ENCODE results near the gene ABI3BP. TPM values are rescaled to one million over a fixed set of nuclear protein-coding genes. Genes with fewer than 3 reads are reported as not detected.

Gene ABI3BP
- total and polyA plus RNA-seq, 10 of the 15 experiments (the other 5 are each of a cell fraction or from before 2014, with no cell fraction given), result 0.03 to 0.42 (median 0.11) TPM; not detected in 4

DNA sequence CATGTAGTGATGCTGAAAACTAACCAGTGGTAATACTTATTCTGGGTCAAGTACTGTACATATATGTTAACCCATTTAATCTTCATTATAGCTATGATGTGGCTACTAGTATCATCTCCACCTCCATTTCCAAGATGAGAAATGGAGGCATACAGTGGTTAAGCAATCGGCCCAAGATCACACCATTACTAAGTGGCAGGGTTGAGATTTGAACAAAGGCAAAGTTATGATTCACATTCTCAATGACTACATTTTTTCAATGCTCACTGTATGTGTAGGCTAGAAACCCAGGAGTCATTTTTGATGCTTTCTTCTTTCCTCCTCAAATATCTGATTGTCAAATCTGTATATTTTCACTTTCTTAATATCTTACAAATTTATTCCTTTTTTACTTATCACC lies 30.2 kb downstream of the ABI3BP start:
- no peaks in the 10 kb centered on the region for H3K36me3 ChIP-seq (ENCODE audit: control insufficient read depth in 2 of 2, insufficient read depth in 2 of 2, low read length in 1 of 2)
- intact Hi-C loops (cut with micrococcal nuclease; ENCODE audit: unreplicated experiment), result no loop called here
- no peaks in the 10 kb centered on the region for H4K20me1 ChIP-seq (ENCODE audit: control insufficient read depth, insufficient read depth)
- FAIRE-seq, result peak; percentile 77
- no peak overlapping the region for H3K27ac ChIP-seq (ENCODE audit: control insufficient read depth, insufficient read depth)
- H3K27me3 ChIP-seq (replicated peaks in 1 of 2; ENCODE audit: control insufficient read depth in 2 of 2, insufficient read depth in 2 of 2, low read length in 1 of 2), result no peaks in the 10 kb centered on the region
- DNase-seq (ENCODE audit: low read depth, low spot score), result no peak
- no peaks in the 10 kb centered on the region for H3K79me2 ChIP-seq (ENCODE audit: control insufficient read depth, insufficient read depth, low read length)
- H2AFZ ChIP-seq (ENCODE audit: control insufficient read depth, low read depth, low read length), result no peak overlapping the region
- CTCF ChIA-PET, result interaction anchor here (1.7 kb wide), 1 partner anchor 11 kb away, joined by 3 read pairs; no protein-coding TSS in a partner anchor
- no peak overlapping the region for H3K4me3 ChIP-seq
- SMC1A ChIA-PET (ENCODE audit: uncharacterized antibody, unreplicated experiment), result no interaction called here
- TF ChIP-seq CREM (IDR thresholded peaks at IDR 0.05; ENCODE audit: low read depth) (no peak), KLF5 (IDR thresholded peaks at IDR 0.05; ENCODE audit: partially characterized antibody) (no peak), TAF1 (IDR thresholded peaks at IDR 0.05; ENCODE audit: borderline replicate concordance, low read depth, low read length) (no peak), ZNF24 (IDR thresholded peaks at IDR 0.05) (no peak), NFYB (IDR thresholded peaks at IDR 0.05; ENCODE audit: insufficient read depth, low read depth, low read length) (no peak), SRF (IDR thresholded peaks at IDR 0.05; ENCODE audit: low read depth in 2 of 2, low read length in 2 of 2) (no peak), SPI1 (IDR thresholded peaks at IDR 0.05; ENCODE audit: borderline replicate concordance, insufficient read depth, low read depth, low read length) (no peak), MYC (IDR thresholded peaks at IDR 0.05; ENCODE audit: insufficient read depth, insufficient read length, insufficient replicate concordance, low read length, severe bottlenecking) (no peak), PAX8 (IDR thresholded peaks at IDR 0.05) (no peak), ZNF622 (IDR thresholded peaks at IDR 0.05) (no peak)
- TF ChIP-seq, protein P1, sequence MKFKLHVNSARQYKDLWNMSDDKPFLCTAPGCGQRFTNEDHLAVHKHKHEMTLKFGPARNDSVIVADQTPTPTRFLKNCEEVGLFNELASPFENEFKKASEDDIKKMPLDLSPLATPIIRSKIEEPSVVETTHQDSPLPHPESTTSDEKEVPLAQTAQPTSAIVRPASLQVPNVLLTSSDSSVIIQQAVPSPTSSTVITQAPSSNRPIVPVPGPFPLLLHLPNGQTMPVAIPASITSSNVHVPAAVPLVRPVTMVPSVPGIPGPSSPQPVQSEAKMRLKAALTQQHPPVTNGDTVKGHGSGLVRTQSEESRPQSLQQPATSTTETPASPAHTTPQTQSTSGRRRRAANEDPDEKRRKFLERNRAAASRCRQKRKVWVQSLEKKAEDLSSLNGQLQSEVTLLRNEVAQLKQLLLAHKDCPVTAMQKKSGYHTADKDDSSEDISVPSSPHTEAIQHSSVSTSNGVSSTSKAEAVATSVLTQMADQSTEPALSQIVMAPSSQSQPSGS (IDR thresholded peaks at IDR 0.05; ENCODE audit: low read length), result no peak
- TF ChIP-seq, protein P2, sequence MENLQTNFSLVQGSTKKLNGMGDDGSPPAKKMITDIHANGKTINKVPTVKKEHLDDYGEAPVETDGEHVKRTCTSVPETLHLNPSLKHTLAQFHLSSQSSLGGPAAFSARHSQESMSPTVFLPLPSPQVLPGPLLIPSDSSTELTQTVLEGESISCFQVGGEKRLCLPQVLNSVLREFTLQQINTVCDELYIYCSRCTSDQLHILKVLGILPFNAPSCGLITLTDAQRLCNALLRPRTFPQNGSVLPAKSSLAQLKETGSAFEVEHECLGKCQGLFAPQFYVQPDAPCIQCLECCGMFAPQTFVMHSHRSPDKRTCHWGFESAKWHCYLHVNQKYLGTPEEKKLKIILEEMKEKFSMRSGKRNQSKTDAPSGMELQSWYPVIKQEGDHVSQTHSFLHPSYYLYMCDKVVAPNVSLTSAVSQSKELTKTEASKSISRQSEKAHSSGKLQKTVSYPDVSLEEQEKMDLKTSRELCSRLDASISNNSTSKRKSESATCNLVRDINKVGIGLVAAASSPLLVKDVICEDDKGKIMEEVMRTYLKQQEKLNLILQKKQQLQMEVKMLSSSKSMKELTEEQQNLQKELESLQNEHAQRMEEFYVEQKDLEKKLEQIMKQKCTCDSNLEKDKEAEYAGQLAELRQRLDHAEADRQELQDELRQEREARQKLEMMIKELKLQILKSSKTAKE (IDR thresholded peaks at IDR 0.05; ENCODE audit: low read depth, poor library complexity, severe bottlenecking), result no peak
- TF ChIP-seq, protein P3, sequence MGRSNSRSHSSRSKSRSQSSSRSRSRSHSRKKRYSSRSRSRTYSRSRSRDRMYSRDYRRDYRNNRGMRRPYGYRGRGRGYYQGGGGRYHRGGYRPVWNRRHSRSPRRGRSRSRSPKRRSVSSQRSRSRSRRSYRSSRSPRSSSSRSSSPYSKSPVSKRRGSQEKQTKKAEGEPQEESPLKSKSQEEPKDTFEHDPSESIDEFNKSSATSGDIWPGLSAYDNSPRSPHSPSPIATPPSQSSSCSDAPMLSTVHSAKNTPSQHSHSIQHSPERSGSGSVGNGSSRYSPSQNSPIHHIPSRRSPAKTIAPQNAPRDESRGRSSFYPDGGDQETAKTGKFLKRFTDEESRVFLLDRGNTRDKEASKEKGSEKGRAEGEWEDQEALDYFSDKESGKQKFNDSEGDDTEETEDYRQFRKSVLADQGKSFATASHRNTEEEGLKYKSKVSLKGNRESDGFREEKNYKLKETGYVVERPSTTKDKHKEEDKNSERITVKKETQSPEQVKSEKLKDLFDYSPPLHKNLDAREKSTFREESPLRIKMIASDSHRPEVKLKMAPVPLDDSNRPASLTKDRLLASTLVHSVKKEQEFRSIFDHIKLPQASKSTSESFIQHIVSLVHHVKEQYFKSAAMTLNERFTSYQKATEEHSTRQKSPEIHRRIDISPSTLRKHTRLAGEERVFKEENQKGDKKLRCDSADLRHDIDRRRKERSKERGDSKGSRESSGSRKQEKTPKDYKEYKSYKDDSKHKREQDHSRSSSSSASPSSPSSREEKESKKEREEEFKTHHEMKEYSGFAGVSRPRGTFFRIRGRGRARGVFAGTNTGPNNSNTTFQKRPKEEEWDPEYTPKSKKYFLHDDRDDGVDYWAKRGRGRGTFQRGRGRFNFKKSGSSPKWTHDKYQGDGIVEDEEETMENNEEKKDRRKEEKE (IDR thresholded peaks at IDR 0.05), result no peak
- H3K9ac ChIP-seq (ENCODE audit: control insufficient read depth, insufficient read depth, low read length), result no peak overlapping the region
- H3K4me1 ChIP-seq (ENCODE audit: control insufficient read depth, insufficient read depth, low read length), result no peaks in the 10 kb centered on the region
- no peak overlapping the region for H3K4me2 ChIP-seq (ENCODE audit: control insufficient read depth, insufficient read depth)
- no peak for ATAC-seq
- no peaks in the 10 kb centered on the region; the same call in 2 of the 3 replicates for H3K9me3 ChIP-seq (replicated peaks; ENCODE audit: control insufficient read depth, insufficient read depth, low read length)
- POLR2A ChIA-PET, result no interaction called here
- in situ Hi-C loops (cut with MboI), result no loop called here
- no TSS peak for BruUV-seq (replicated peaks)
- 4% methylated on average over 1 of the region's 1 CpG for WGBS (ENCODE audit: insufficient coverage, insufficient replicate concordance, low lambda C conversion rate, missing lambda C conversion rate)
- RAD21 ChIA-PET (ENCODE audit: unreplicated experiment), result no interaction called here
